ENCODE data around the gene LALBA.
"Not testable (repeated sequence)": the region's sequence is repeated elsewhere in the genome, so short reads cannot be mapped to it uniquely, and the experiment has no call there.

The LALBA gene

GRCh38 chr12:48527891-48528670, 41.8 kb downstream of the LALBA start:
- Histone ChIP-seq H2AFZ (ENCODE audit: low read length, unreplicated experiment) (no peak overlapping the region), H3K4me3 (ENCODE audit: low read depth, low read length) (no peak overlapping the region), H3K27me3 (ENCODE audit: insufficient read depth, low read length) (peaks cover 54% of the 10 kb centered on the region), H3K79me2 (ENCODE audit: control insufficient read depth, insufficient read depth, low read length, unreplicated experiment) (no peaks in the 10 kb centered on the region), H3K4me1 (ENCODE audit: control insufficient read depth, insufficient read depth, low read length, unreplicated experiment) (no peaks in the 10 kb centered on the region), H3K27ac (ENCODE audit: low read depth, low read length) (no peak overlapping the region), H3K36me3 (ENCODE audit: insufficient read depth, low read length) (no peaks in the 10 kb centered on the region)

GRCh38 chr12:48525332-48525731, 44.5 kb downstream of the LALBA start, which contains the start of gene OR8S1:
Gene OR8S1 (plus strand): TSS chr12:48525632. CDS start chr12:48525632, 0 bp downstream.
- no peak within 1 kb of the TSS for H2AFZ ChIP-seq (ENCODE audit: low read length, unreplicated experiment)
- no peaks in the 10 kb centered on the region for H3K79me2 ChIP-seq (ENCODE audit: control insufficient read depth, insufficient read depth, low read length, unreplicated experiment)
- H3K27ac ChIP-seq (ENCODE audit: low read depth, low read length) = no peak within 1 kb of the TSS
- H3K36me3 ChIP-seq (ENCODE audit: insufficient read depth, low read length) = no peaks in the 10 kb centered on the region
- H3K27me3 ChIP-seq (ENCODE audit: insufficient read depth, low read length) = peaks cover 50% of the 10 kb centered on the region
- H3K4me3 ChIP-seq (ENCODE audit: low read depth, low read length) = no peak within 1 kb of the TSS
- no peaks in the 10 kb centered on the region for H3K4me1 ChIP-seq (ENCODE audit: control insufficient read depth, insufficient read depth, low read length, unreplicated experiment)

GRCh38 chr12:48520381-48520780, 49.5 kb downstream of the LALBA start:
- not testable (repeated sequence) for H3K4me3 ChIP-seq (ENCODE audit: low read depth, low read length); H3K79me2 ChIP-seq (ENCODE audit: control insufficient read depth, insufficient read depth, low read length, unreplicated experiment); H2AFZ ChIP-seq (ENCODE audit: low read length, unreplicated experiment); H3K36me3 ChIP-seq (ENCODE audit: insufficient read depth, low read length); H3K4me1 ChIP-seq (ENCODE audit: control insufficient read depth, insufficient read depth, low read length, unreplicated experiment); H3K27ac ChIP-seq (ENCODE audit: low read depth, low read length)
- H3K27me3 ChIP-seq (ENCODE audit: insufficient read depth, low read length) = peaks cover 27% of the 10 kb centered on the region
